Measurements from ENCODE around the gene ACRBP. TPM values are rescaled to one million over a fixed set of nuclear protein-coding genes. Genes with fewer than 3 reads are reported as not detected.

The ACRBP gene
- 1 to 10 TPM in 3 of 4 donors, under 1 TPM in 1; 0.86 to 9.3 (median 1.6) TPM for total RNA-seq

- Histone ChIP-seq H3K36me3 (peaks cover 36% of the 10 kb centered on the region), H3K27ac (no peak within 1 kb of the TSS), H3K27me3 (no peaks in the 10 kb centered on the region), H3K9me3 (no peaks in the 10 kb centered on the region), H3K4me3 (peak within 1 kb of the TSS; percentile 47), H3K4me1 (peaks cover 14% of the 10 kb centered on the region)
- TF ChIP-seq EP300 (IDR thresholded peaks at IDR 0.05), result no peak
- TF ChIP-seq POLR2A (IDR thresholded peaks at IDR 0.05), result peak in 1 of 2 donors; percentile 23
- TF ChIP-seq POLR2AphosphoS5 (IDR thresholded peaks at IDR 0.05), result no peak
- no peak for TF ChIP-seq CTCF (IDR thresholded peaks at IDR 0.05)
- DNase-seq (ENCODE audit: low spot score in 2 of 2), result peak in 1 of 2 donors; percentile 85
- 12% methylated on average over 19 of the region's 38 CpGs for WGBS
Observed at GRCh38 chr12:6647083-6647604, at the start of gene ACRBP. TSS of gene ACRBP (minus strand) at chr12:6647432. CDS start at chr12:6647366, 66 bp downstream.

GRCh38 chr12:6695313-6696045 lies 48.2 kb upstream of the ACRBP start:
- TF ChIP-seq CTCF (IDR thresholded peaks at IDR 0.05), result no peak
- no peak for TF ChIP-seq POLR2A (IDR thresholded peaks at IDR 0.05)
- no peak for TF ChIP-seq POLR2AphosphoS5 (IDR thresholded peaks at IDR 0.05)
- no peak for TF ChIP-seq EP300 (IDR thresholded peaks at IDR 0.05)
- Histone ChIP-seq H3K27ac (no peak overlapping the region), H3K27me3 (peaks cover 54% of the 10 kb centered on the region), H3K36me3 (no peaks in the 10 kb centered on the region), H3K4me1 (peaks cover 15% of the 10 kb centered on the region), H3K9me3 (no peaks in the 10 kb centered on the region), H3K4me3 (no peak overlapping the region)
- WGBS, result 75% methylated on average over 10 of the region's 11 CpGs
- no peak for DNase-seq (ENCODE audit: low spot score in 2 of 2)

GRCh38 chr12:6694701-6695100 lies 47.5 kb upstream of the ACRBP start:
- Histone ChIP-seq H3K4me3 (no peak overlapping the region), H3K4me1 (peaks cover 14% of the 10 kb centered on the region), H3K27me3 (peaks cover 46% of the 10 kb centered on the region), H3K27ac (no peak overlapping the region), H3K9me3 (no peaks in the 10 kb centered on the region), H3K36me3 (no peaks in the 10 kb centered on the region)
- 83% methylated on average over 9 of the region's 9 CpGs for WGBS
- TF ChIP-seq EP300 (IDR thresholded peaks at IDR 0.05), result no peak
- TF ChIP-seq POLR2AphosphoS5 (IDR thresholded peaks at IDR 0.05), result no peak
- TF ChIP-seq CTCF (IDR thresholded peaks at IDR 0.05), result no peak
- no peak for TF ChIP-seq POLR2A (IDR thresholded peaks at IDR 0.05)
- no peak for DNase-seq (ENCODE audit: low spot score in 2 of 2)

DNA sequence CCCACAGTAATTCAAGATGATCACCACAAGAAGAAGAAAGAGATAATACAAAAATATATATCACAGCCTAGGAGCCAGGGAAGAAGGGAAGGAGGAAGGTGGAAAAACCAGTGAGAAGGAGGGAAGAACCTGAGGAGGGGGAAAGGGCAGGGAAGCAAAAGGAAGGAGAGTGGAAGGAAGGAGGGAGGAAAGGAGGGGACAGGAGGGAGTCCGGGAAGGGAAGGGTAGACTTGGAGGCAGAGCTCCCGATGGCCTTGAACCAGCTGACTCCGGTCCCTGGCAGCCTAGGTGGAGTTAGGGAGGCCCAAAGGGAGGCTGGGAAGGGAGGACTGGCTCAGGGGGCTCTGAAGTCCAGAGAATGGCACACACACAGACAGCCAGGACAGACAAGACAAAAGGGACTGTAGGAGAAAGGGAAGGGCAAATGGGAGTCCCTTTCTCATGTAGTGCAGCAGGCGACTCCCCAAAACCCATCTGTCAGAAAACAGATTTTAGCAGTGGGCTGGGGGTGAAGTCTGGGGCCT lies 46.7 kb upstream of the ACRBP start:
- H3K36me3 ChIP-seq, result no peaks in the 10 kb centered on the region
- 74% methylated on average over 4 of the region's 4 CpGs for WGBS
- H3K27me3 ChIP-seq, result peaks cover 38% of the 10 kb centered on the region
- peaks cover 12% of the 10 kb centered on the region for H3K4me1 ChIP-seq
- TF ChIP-seq CTCF (IDR thresholded peaks at IDR 0.05), result no peak
- TF ChIP-seq POLR2AphosphoS5 (IDR thresholded peaks at IDR 0.05), result no peak
- TF ChIP-seq POLR2A (IDR thresholded peaks at IDR 0.05), result no peak
- TF ChIP-seq EP300 (IDR thresholded peaks at IDR 0.05), result no peak
- DNase-seq (ENCODE audit: low spot score in 2 of 2), result no peak
- no peaks in the 10 kb centered on the region for H3K9me3 ChIP-seq
- no peak overlapping the region for H3K27ac ChIP-seq
- H3K4me3 ChIP-seq, result no peak overlapping the region

DNA sequence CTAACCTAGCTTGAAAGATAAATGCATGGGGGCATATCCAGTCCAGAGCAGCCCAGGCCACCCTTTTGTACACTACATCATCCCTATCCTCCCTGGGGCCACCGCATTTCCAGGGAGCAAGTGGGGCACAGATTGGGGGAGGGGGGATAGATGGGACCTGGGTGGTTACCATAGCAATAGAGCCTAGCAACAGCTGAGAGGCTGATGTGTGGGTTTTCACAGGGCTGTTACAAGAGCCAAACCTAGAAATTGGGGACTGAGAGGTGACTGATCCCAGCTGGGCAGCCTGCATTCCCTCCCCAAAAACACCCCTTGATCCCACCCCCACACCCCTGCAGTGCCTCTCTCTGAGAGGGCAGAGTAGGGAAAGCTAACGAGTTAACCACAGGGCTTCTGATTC lies 45.7 kb upstream of the ACRBP start:
- 69% methylated on average over 2 of the region's 2 CpGs for WGBS

More for the DNA sequence above, 45.7 kb upstream of the ACRBP start:
- Histone ChIP-seq H3K4me3 (no peak overlapping the region), H3K9me3 (no peaks in the 10 kb centered on the region), H3K27ac (no peak overlapping the region), H3K4me1 (peaks cover 20% of the 10 kb centered on the region), H3K27me3 (peaks cover 28% of the 10 kb centered on the region), H3K36me3 (no peaks in the 10 kb centered on the region)
- TF ChIP-seq EP300 (IDR thresholded peaks at IDR 0.05), result no peak
- TF ChIP-seq POLR2AphosphoS5 (IDR thresholded peaks at IDR 0.05), result no peak
- TF ChIP-seq CTCF (IDR thresholded peaks at IDR 0.05), result no peak
- no peak for TF ChIP-seq POLR2A (IDR thresholded peaks at IDR 0.05)
- DNase-seq (ENCODE audit: low spot score in 2 of 2), result no peak

Data from suprapubic skin (tissue), 4 donors.